ENCODE measurements around the gene TRIM7. TPM values are rescaled to one million over a fixed set of nuclear protein-coding genes. Genes with fewer than 3 reads are reported as not detected.
"Not testable (repeated sequence)": the region's sequence is repeated elsewhere in the genome, so short reads cannot be mapped to it uniquely, and the experiment has no call there.

Gene TRIM7
- total and polyA plus RNA-seq, 7 experiments from 2014 or later, result 0.28 to 6.1 (median 3.2) TPM; not detected in 1

DNA sequence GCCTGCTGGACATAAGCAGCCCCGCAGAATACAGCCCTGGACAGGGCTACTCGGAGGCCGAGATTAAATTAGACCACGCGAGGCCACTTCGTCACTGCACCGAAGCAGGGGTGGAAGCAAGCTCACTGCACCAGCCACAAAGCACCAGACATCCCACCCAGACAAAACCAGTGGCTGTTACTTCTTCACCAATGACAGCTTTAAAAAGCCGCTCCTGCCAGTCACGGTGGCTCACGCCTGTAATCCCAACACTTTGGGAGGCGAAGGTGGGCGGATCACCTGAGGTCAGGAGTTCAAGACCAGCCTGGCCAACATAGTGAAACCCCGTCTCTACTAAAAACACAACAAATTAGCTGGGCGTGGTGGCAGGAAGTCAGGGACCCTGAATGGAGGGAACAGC, 27.4 kb downstream of the TRIM7 start:
- CTCF ChIA-PET; H3K4me3 ChIP-seq (ENCODE audit: low read length); ATAC-seq; H3K36me3 ChIP-seq (ENCODE audit: control insufficient read depth in 2 of 3, insufficient read depth in 3 of 3, low read length in 3 of 3); H3K36me3 Mint-ChIP-seq; H3K4me3 Mint-ChIP-seq; H3K9me3 Mint-ChIP-seq; H3K27ac ChIP-seq (ENCODE audit: low read depth, low read length); H3K27me3 ChIP-seq (ENCODE audit: control insufficient read depth in 2 of 2, insufficient read depth in 2 of 2, low read length in 2 of 2); DNase-seq; H3K9me3 ChIP-seq (ENCODE audit: control insufficient read depth in 2 of 3, low read length in 3 of 3); POLR2A ChIA-PET; H3K27ac Mint-ChIP-seq; intact Hi-C loops (cut with micrococcal nuclease): not testable (repeated sequence)
- H3K4me1 ChIP-seq (ENCODE audit: control insufficient read depth in 2 of 2, insufficient read depth in 2 of 2, low read length in 2 of 2), result peaks cover 10 to 20% of the 10 kb centered on the region in 2 donors
- Mint-ChIP-seq H3K27me3 (peaks cover 10 to 46% (median 15%) of the 10 kb centered on the region in 5 donors), H3K4me1 (peaks cover 9 to 24% (median 21%) of the 10 kb centered on the region in 7 donors)

DNA sequence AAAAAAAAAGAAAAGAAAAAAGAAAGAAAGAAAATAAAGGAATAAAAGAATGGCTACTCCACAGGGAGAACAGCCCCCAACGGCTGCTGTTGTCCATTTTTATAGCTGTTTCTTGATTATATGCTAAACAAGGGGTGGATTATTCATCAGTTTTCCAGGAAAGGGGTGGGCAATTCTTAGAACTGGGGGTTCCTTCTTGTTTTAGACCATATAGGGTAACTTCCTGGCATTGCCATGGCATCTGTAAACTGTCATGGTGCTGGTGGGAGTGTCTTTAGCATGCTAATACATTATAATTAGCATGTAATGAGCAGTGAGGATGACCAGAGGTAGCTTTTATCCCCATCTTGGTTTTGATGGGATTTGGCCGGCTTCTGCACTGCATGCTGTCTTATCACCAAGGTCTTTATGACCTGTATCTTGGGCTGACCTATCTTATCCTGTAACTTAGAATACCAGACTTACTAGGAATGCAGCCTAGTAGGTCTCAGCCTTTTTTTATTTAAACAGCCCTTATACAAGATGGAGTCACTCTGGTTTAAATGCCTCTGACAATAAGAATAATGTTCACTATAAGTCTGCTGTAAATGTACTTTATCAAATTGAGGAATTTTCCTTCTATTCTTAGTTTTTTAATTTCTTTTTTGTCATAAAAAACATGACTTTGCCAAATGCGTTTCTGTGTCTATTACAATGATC, 28.6 kb downstream of the TRIM7 start:
- peaks cover 0 to 7% (median 0%) of the 10 kb centered on the region in 11 donors for H3K9me3 Mint-ChIP-seq
- Histone ChIP-seq H3K4me1 (ENCODE audit: control insufficient read depth in 2 of 2, insufficient read depth in 2 of 2, low read length in 2 of 2) (peaks cover 10 to 16% of the 10 kb centered on the region in 2 donors), H3K27ac (ENCODE audit: low read depth, low read length) (no peak overlapping the region), H3K4me3 (ENCODE audit: low read length) (no peak overlapping the region), H3K27me3 (ENCODE audit: control insufficient read depth in 2 of 2, insufficient read depth in 2 of 2, low read length in 2 of 2) (no peaks in the 10 kb centered on the region), H3K9me3 (ENCODE audit: control insufficient read depth in 2 of 3, low read length in 3 of 3) (no peaks in the 10 kb centered on the region), H3K36me3 (ENCODE audit: control insufficient read depth in 2 of 3, insufficient read depth in 3 of 3, low read length in 3 of 3) (no peaks in the 10 kb centered on the region)
- H3K27ac Mint-ChIP-seq, result no peak overlapping the region
- CTCF ChIA-PET, result no interaction called here
- POLR2A ChIA-PET, result no interaction called here
- DNase-seq (no peak), ATAC-seq (no peak)
- intact Hi-C loops (cut with micrococcal nuclease), result no loop called here
- H3K36me3 Mint-ChIP-seq, result peaks cover 0 to 5% (median 0%) of the 10 kb centered on the region in 5 donors
- H3K4me3 Mint-ChIP-seq, result no peak overlapping the region
- peaks cover 8 to 20% (median 17%) of the 10 kb centered on the region in 7 donors for H3K4me1 Mint-ChIP-seq
- H3K27me3 Mint-ChIP-seq, result peaks cover 11 to 48% (median 22%) of the 10 kb centered on the region in 5 donors

DNA sequence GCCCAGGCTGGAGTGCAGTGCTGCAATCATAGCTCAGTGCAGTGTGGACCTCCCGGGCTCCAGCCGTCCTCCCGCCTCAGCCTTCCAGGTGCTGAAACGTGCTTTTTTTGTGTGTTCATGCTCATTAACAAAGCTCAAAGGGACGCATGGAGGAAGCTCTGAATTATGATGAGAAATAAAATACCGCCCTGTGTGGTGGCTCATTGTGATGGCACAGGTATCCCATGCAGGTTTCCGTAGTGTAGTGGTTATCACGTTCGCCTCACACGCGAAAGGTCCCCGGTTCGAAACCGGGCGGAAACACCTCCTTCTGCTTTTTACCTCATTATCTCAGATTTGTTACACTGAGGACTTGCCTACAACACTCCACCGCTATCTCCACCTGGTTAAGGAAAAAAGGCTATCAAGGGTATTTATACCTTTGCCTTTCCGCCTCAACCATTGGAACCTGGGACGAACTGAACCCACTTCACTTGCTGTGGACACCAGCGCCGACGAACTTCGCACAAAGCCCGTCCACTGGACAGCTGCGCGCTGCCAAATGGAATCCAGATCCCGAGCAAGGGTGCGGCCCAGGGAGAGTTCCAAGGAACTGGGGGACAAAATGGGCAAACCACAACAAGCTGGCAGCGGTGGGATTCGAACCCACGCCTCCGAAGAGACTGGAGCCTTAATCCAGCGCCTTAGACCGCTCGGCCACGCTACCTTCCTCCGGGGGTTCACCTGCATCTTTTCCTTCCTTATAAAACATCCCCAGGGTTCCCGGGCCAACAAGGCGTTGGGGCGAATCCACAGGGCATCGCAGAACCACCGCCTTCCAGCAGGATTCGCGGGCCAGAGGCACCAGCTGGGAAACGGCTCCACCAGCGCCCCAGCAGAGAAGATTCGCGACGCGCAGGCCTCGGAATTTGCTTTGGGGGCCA, 31.3 kb downstream of the TRIM7 start:
- Mint-ChIP-seq H3K27me3 (peaks cover 32 to 69% (median 47%) of the 10 kb centered on the region in 5 donors), H3K4me1 (peaks cover 20 to 45% (median 36%) of the 10 kb centered on the region in 7 donors)

DNA sequence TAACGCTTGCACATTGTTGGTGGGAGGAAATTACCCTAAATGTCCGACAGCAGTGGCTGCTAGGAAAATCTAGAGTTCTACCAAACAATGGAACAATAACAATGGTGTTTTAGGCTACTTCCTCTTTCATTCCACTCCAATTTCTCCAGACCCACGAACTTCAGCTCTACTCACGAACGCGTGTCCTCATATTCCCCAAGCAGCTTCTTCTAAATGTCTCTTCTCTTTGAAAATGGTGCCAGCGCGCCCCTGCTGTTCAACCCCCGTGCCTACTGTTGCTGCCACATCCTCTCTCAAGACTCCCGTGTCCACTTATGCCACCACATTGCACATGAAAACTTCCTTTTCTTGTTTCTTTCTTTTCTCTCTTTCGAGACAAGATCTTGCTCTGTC, 32.0 kb downstream of the TRIM7 start:
- H3K27ac Mint-ChIP-seq, result peak overlapping the region; percentile 65 to 98 (median 85)
- intact Hi-C loops (cut with micrococcal nuclease), result loop anchor here (1.0 to 2.0 kb wide), 3 partner anchors 9 to 16 kb away; no protein-coding TSS in a partner anchor
- no peaks in the 10 kb centered on the region for H3K9me3 ChIP-seq (ENCODE audit: control insufficient read depth in 2 of 3, low read length in 3 of 3)
- H3K27me3 Mint-ChIP-seq, result peaks cover 37 to 72% (median 53%) of the 10 kb centered on the region in 5 donors
- H3K9me3 Mint-ChIP-seq, result peaks cover 0 to 20% (median 0%) of the 10 kb centered on the region in 11 donors
- peak overlapping the region; percentile 64 to 98 (median 91) for H3K4me3 Mint-ChIP-seq
- peak overlapping the region; percentile 54 for H3K4me3 ChIP-seq (ENCODE audit: low read length)
- peaks cover 0 to 6% (median 4%) of the 10 kb centered on the region in 5 donors for H3K36me3 Mint-ChIP-seq
- POLR2A ChIA-PET, result interaction anchor here (0.6 to 3.3 kb wide), 9 partner anchors 10 to 1549 kb away, joined by 3 to 17 read pairs (median 6); partner anchors contain the start of gene HNRNPH1
- ATAC-seq (peak; percentile 84), DNase-seq (peak in 1 of 9 donors; percentile 56)
- CTCF ChIA-PET, result interaction anchor here (0.8 to 1.6 kb wide), 3 partner anchors 10 to 34 kb away, joined by 3 to 8 read pairs (median 5); no protein-coding TSS in a partner anchor
- H3K36me3 ChIP-seq (ENCODE audit: control insufficient read depth in 2 of 3, insufficient read depth in 3 of 3, low read length in 3 of 3), result no peaks in the 10 kb centered on the region
- peaks cover 6 to 25% of the 10 kb centered on the region in 2 donors for H3K27me3 ChIP-seq (ENCODE audit: control insufficient read depth in 2 of 2, insufficient read depth in 2 of 2, low read length in 2 of 2)
- H3K27ac ChIP-seq (ENCODE audit: low read depth, low read length), result no peak overlapping the region
- H3K4me1 ChIP-seq (ENCODE audit: control insufficient read depth in 2 of 2, insufficient read depth in 2 of 2, low read length in 2 of 2), result peaks cover 10 to 23% of the 10 kb centered on the region in 2 donors
- H3K4me1 Mint-ChIP-seq, result peaks cover 20 to 50% (median 39%) of the 10 kb centered on the region in 7 donors

More for the DNA sequence above, 31.3 kb downstream of the TRIM7 start:
- ChIA-PET CTCF (interaction anchor here (0.8 to 1.6 kb wide), 3 partner anchors 9 to 34 kb away, joined by 3 to 8 read pairs (median 5); no protein-coding TSS in a partner anchor), POLR2A (interaction anchor here (0.5 to 3.3 kb wide), 9 partner anchors 9 to 1550 kb away, joined by 3 to 17 read pairs (median 6); partner anchors contain the start of gene HNRNPH1)
- peak overlapping the region; percentile 65 to 98 (median 85) for H3K27ac Mint-ChIP-seq
- Histone ChIP-seq H3K4me3 (ENCODE audit: low read length) (peak overlapping the region; percentile 54), H3K9me3 (ENCODE audit: control insufficient read depth in 2 of 3, low read length in 3 of 3) (no peaks in the 10 kb centered on the region), H3K4me1 (ENCODE audit: control insufficient read depth in 2 of 2, insufficient read depth in 2 of 2, low read length in 2 of 2) (peaks cover 10 to 23% of the 10 kb centered on the region in 2 donors), H3K27ac (ENCODE audit: low read depth, low read length) (no peak overlapping the region), H3K27me3 (ENCODE audit: control insufficient read depth in 2 of 2, insufficient read depth in 2 of 2, low read length in 2 of 2) (peaks cover 6 to 19% of the 10 kb centered on the region in 2 donors), H3K36me3 (ENCODE audit: control insufficient read depth in 2 of 3, insufficient read depth in 3 of 3, low read length in 3 of 3) (no peaks in the 10 kb centered on the region)
- peak; percentile 75 for ATAC-seq
- peaks cover 0 to 6% (median 4%) of the 10 kb centered on the region in 5 donors for H3K36me3 Mint-ChIP-seq
- H3K9me3 Mint-ChIP-seq, result peaks cover 0 to 18% (median 0%) of the 10 kb centered on the region in 11 donors
- H3K4me3 Mint-ChIP-seq, result peak overlapping the region; percentile 64 to 98 (median 91)
- intact Hi-C loops (cut with micrococcal nuclease), result loop anchor here (1.0 to 2.0 kb wide), 3 partner anchors 9 to 15 kb away; no protein-coding TSS in a partner anchor
- DNase-seq, result peak; percentile 19 to 81 (median 69)

DNA sequence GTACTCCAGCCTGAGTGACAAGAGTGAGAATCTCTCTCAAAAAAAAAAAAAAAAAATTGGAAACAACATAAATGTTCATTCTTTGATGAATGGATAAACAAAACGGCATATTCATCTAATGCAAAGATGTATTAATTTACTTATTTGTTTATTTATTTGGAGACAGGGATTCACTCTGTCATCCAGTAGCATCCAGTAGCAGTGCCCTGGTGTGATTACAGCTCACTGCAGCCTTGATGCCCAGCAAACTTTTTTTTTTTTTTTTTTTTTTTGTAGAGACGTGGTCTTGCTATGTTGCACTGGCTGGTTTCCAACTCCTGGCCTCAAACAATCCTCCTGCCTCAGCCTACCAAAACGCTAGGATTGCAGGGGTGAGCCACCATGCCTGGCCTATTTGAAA, 33.2 kb downstream of the TRIM7 start:
- H3K4me3 ChIP-seq (ENCODE audit: low read length), result no peak overlapping the region
- Mint-ChIP-seq H3K4me3 (peak overlapping the region in 5 of 10 donors; percentile 23 to 91 (median 35)), H3K27ac (peak overlapping the region in 3 of 9 donors; percentile 71 to 87 (median 79)), H3K4me1 (peaks cover 20 to 57% (median 52%) of the 10 kb centered on the region in 7 donors), H3K36me3 (peaks cover 0 to 6% (median 4%) of the 10 kb centered on the region in 5 donors), H3K9me3 (peaks cover 0 to 22% (median 0%) of the 10 kb centered on the region in 11 donors), H3K27me3 (peaks cover 50 to 79% (median 66%) of the 10 kb centered on the region in 5 donors)
- CTCF ChIA-PET, result interaction anchor here (1.6 kb wide), 1 partner anchor 13 kb away, joined by 8 read pairs; no protein-coding TSS in a partner anchor
- peaks cover 10 to 23% of the 10 kb centered on the region in 2 donors for H3K4me1 ChIP-seq (ENCODE audit: control insufficient read depth in 2 of 2, insufficient read depth in 2 of 2, low read length in 2 of 2)
- POLR2A ChIA-PET, result interaction anchor here (0.5 to 3.3 kb wide), 7 partner anchors 12 to 521 kb away, joined by 3 to 17 read pairs (median 7); no protein-coding TSS in a partner anchor
- no peaks in the 10 kb centered on the region for H3K9me3 ChIP-seq (ENCODE audit: control insufficient read depth in 2 of 3, low read length in 3 of 3)
- intact Hi-C loops (cut with micrococcal nuclease), result loop anchor here in 1 of 2 donors (2.0 kb wide), 1 partner anchor 17 kb away; no protein-coding TSS in a partner anchor
- ATAC-seq (no peak), DNase-seq (no peak)
- no peaks in the 10 kb centered on the region for H3K36me3 ChIP-seq (ENCODE audit: control insufficient read depth in 2 of 3, insufficient read depth in 3 of 3, low read length in 3 of 3)
- no peak overlapping the region for H3K27ac ChIP-seq (ENCODE audit: low read depth, low read length)
- peaks cover 6 to 26% of the 10 kb centered on the region in 2 donors for H3K27me3 ChIP-seq (ENCODE audit: control insufficient read depth in 2 of 2, insufficient read depth in 2 of 2, low read length in 2 of 2)

Measured in naive thymus-derived CD4-positive, alpha-beta T cell (primary cell).